Activated CD4-positive, alpha-beta T cell treated with anti-CD3 and anti-CD28 coated beads, Interleukin-2, amount 50 U/mL, for 16 hours (primary cell): ENCODE results near the gene SMARCC1.

Source experiments
- DNase-seq: peaks from one replicate; pipeline ENCODE4 v3.0.0-alpha.2; 2020

The SMARCC1 gene

DNA sequence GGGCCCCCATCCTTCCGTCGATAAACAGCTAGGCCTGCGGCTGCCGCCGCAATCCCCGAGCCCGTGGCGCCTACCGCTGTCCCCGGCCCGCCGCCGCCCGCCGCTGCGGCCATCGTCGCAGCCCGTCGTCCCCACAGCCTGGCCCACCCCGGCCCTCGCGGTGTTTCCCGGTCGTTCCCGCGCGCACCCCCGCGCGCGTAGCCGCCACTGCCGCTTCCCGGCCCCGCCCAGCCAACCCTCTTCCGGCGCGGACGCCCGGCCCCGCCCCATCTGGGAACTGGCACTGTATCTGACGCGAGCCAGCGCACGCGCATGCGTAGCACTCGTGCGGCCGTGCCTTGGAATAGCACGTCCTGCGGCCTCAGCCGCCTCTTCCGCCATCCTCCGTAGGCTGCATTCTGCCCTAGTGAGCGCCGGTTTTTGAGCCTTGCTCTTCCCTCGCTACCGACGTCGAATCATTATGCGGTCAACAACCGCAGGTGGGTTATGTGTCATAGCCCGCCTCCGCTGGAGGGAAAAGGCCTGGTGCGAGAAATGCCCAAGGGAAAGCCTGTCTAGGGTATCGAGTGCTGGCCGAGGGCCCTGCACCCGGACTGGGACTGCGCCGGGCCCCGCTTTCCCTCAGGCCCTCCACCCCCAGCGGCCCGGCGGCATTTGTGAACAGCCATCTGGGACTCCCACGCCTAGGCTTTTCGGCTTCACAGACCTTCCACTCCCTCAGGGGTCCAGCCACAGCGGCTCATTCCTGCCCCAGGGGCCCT is at the start of gene SMARCC1:
SMARCC1 (minus strand) TSS at position 209 of the 761 bp plus-strand sequence; CDS start at position 113, 96 bp downstream.
- peak; percentile 99 for DNase-seq

DNA sequence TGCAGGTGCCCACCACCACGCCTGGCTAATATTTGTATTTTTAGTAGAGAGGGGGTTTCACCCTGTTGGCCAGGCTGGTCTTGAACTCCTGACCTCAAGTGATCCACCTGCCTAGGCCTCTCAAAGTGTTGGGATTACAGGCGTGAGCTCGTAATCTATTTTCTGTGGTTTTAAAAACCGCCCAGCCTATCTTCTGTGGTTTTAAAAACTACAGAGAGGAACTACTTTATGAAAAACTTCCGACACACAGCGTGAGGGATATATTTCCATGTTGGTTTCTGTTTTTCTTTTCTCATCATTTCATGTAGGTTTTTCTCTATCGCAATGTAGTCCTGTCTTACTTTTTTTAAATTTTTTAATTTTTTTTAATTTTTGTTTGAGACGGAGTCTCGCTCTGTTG is 47.8 kb upstream of the SMARCC1 start:
- DNase-seq: peak; percentile 14

- DNase-seq: no peak
Measured at GRCh38 chr3:47825590-47825989, 43.9 kb upstream of the SMARCC1 start.

DNA sequence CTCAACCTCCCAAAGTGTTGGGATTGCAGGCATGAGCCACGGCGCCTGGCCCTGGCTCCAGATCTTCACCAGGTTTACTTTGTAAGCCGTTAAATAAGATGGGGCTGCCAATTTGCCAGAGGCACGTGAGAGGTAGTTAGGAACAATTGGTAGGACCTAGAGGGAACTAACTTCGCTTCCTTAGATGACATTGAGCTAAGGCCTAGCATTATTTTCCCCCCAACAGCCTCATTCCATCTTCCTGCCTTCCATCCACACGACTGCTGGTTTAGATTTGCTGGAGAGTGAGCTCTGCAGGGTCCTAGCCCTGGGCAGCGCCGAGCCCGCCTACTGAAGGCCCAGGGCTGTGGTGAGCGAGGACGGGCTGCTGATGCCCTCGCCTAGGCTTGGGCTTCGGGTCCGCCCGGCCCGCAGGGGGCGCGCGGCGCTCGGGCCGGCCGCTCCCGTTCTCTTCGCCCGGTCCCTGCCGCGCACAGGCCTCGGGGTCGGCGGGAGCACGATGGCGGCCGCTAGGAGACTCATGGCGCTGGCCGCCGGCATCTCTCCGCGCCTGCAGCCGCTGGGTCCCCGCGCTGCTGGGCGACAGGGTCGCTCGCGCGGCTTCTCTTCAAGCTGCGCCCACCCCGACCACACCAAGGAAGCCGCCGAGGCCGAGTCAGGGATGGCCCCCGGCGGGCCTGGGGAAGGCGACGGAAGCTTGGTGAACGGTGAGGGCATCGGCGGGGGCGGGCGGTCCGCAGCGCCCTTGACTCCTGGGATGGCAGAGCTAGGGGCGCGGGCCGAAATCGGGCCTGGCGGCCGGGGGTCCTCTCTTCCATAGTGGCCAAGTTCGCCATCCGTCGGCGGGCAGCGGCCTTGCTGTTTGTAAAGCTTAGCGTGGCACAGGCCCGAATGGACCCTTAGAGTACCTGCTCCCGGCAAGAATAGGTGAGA is 43.1 kb upstream of the SMARCC1 start:
- peak; percentile 84 for DNase-seq

DNA sequence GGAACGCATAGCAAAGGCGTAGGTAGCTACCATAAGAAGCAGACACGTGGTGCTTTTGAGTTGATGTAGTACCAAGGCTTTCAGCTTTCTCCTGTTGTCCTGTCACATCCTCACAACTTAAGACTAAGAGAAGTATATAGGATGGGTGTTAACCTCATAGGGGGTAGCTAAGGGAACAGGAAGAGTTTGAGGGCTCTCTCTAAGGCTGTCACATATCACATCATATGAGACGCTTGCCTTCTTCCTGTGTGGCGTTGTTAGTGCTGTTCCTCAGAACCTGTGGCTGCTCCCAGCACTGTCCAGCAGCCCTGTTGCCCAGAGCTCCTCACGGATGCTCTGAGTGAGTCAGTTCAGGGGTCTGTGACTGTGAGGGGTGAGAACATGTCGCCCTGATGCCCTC is 35.9 kb upstream of the SMARCC1 start:
- DNase-seq: no peak

DNA sequence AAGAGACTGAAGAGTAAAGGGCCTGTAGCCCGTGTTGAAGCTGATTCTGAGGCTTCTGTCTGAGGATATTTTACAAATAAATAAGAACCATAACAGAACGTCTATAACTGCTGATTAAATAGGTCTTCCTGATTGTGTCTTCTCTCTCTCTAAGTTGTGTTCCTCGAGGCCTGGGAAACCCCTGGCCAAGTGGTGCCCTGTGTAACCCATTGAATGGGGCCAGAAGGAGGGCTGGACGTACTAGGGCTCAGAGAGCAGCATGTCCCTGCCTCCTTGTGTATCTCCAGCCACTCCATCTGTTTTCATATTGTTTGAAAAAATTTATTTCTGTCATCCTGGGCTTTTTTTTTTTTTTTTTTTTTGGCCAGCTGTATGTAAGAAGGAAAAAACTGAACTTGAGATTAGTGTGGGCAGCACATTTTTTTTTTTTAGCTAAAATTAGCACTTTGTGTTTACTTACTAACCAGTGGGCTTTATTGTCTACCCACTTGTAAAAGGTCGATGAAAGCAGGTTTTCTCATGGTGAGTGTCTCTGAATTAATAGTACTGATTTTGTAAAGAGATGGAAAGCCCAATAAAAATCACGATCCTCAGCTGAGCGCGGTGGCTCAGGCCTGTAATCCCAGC is 32.0 kb upstream of the SMARCC1 start:
- no peak for DNase-seq

- no peak for DNase-seq
Measured at GRCh38 chr3:47804577-47804976, 22.9 kb upstream of the SMARCC1 start.

DNA sequence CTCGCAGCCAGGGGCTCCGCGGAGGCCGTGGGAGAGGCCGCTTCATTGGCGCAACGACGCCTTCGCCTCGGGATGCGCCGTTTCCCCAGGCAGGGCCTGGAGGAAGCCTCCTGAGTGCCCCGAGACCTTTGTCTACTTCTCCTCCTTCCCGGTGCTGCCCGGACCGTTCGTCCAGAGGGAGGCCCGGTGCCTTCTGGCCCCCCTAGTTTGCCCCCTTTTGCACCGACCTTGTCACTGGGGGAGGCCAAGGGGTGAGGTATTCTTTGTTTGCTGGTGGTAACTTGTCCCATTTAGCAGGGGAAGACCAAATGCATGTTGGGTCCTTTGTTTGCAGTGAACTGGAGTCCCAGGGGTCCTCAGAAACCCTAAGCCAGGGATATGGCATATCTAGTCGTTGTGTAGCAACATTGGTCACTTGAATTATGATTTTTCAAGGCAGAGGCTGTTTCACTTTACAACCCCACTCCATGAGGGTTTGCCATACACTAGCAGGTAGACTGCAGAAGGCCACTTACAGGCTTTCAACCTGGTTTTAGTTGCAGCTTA is 21.9 kb upstream of the SMARCC1 start:
- DNase-seq: no peak

- peak; percentile 88 for DNase-seq
Measured at GRCh38 chr3:47802734-47803479, 21.2 kb upstream of the SMARCC1 start, which contains the start of gene DHX30. TSS of gene DHX30 (plus strand) at chr3:47803138. CDS start at chr3:47810684, 7,546 bp downstream.

GRCh38 chr3:47799733-47800132 is 18.0 kb upstream of the SMARCC1 start:
- peak; percentile 12 for DNase-seq

GRCh38 chr3:47794544-47794943 is 12.9 kb upstream of the SMARCC1 start:
- DNase-seq: no peak

- no peak for DNase-seq
Measured at GRCh38 chr3:47792699-47793098, 11.0 kb upstream of the SMARCC1 start.

DNA sequence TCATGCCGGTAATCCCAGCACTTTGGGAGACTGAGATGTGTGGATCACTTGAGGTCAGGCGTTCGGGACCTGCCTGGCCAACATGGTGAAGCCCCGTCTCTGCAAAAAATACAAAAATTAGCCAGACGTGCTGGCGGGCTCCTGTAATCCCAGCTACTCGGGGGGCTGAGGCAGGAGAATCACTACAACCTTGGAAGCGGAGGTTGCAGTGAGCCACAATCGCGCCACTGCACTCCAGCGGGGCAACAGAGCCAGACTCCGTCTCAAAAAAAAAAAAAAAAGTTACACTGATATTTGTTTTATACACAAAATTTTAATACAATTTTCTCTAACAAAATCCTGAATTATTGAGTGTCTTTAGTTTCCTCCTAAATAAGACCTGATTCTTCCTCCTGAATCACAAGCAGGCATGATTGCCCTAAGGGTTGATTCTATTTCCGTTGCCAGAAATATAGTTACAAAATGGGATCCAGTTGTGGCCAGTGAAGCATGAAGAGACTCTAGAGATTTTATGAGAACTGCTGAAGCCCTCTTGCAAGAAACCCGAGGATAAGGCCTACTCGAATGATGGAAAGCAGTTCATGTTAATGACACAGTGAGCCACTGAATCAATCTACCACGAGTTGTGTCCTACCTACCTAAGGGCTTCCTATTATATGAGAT is 9.6 kb upstream of the SMARCC1 start:
- no peak for DNase-seq

DNA sequence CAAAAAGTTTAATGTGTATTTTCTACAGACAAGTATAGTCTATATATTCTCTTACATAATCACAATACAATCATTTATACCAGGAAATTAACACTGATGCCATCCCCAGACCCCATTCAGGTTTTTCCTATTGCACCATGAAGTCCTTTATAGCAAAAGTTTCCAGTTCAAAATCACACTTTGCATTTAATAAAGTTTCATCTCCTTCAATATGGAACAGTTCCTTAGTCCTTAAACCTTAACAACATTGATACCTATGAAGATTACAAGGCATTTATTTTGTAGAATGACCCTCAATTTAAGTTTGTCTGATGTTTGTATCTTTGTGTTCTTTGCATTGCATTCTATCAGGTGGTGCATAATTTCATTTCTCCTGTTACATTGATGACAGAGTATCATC is 2.0 kb upstream of the SMARCC1 start:
- no peak for DNase-seq

DNA sequence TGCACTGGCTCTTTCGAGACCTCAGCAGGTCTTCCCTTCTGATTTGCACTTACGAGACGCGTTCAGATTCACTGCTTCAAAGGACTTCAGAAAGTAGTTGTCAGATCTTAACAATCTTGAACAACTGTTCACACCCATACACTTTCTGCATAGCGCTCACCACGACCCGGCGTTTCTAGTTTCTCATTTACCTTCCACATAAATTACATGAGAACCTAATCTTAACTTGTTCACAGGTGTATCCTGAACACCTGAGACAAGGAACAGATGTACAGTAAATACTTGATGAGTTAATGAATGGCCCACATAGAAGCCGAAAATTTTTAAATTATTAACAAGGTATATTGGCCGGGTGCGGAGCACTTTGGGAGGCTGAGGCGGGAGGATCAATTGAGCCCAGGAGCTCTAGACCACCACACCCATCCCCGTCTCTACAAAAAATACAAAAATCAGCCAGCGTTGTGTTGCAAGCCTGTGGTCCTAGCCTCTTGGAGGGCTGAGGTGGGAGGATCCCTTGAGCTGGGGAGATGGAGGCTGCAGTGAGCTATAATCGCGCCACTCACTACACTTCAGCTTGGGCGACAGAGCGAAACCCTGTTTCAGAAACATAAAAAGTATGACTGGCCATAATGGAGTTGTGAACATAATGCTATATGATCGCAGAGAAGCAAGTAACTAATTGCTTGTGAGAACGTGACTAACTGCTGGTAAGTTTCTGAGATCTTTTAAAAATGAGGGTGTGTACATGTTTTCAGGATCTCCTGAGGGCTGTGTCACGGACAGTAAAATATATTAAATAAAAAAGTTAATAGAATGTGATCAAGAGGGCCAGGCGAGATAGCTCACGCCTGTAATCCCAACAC is 984 bp upstream of the SMARCC1 start:
- DNase-seq: no peak

DNA sequence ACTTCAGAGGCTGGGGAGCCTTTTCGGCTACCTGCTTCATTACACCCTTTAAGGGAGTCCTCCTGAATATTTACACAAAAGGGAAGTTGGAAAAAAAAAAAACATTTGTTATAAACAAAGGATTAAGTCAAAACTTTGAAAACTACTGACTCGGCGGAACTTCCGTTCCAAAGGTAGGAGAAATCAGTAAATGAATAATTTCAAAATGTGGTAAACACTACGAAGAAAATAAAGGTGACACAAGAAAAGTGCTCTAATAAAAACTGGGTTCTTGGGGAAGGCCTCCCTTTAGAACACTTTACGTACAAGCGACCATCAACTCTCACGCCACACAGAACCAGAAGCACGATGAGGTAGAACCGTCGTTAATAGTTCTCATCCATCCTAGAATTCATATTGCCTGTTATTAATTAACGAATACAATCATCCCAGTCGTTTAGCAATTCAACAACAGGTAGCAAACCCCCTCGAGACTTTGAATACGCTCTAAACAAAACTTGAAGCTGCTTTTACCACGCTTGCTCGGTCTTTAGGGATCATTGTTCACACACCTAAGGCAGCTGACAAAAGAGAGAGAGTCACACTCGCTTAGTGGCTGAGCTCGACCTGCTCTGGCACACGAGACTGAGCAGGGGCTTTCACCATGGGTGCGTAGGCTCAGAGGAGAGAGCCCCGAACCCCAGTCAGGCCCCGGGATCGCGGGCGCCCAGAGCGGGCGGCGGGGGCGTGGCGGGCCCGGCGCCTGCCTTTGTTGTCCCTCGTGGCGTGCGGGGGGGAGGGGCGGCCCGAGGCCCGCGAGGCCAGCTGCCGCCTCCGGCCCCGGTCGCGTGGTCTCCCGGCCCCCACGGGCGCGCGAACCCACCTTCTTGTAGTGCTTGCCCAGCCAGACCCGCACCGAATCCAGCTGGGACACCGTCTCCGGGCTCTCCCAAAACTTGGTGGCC is 680 bp downstream of the SMARCC1 start:
- DNase-seq: peak; percentile 60

- no peak for DNase-seq
Measured at GRCh38 chr3:47778746-47779145, 2.9 kb downstream of the SMARCC1 start.

DNA sequence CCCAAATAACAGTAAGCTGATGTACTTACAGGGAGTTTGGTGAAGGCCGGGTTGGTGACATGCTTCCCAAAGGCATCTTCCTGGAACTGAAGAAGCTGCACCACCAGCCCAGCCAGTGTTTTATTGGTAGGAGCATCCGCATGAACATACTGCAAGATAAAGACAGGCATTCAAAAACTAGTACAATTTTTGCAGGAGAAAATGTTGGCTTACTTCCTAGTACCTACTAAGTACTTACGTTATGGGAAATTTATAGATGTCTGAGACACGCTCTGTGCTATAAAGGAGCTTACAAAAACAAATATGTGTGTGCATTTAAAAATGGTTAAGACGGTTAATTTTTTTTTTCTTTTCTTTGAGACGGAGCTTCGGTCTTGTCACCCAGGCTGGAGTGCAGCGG is 8.9 kb downstream of the SMARCC1 start:
- no peak for DNase-seq

- no peak for DNase-seq
Measured at GRCh38 chr3:47772047-47772446, 9.6 kb downstream of the SMARCC1 start.

DNA sequence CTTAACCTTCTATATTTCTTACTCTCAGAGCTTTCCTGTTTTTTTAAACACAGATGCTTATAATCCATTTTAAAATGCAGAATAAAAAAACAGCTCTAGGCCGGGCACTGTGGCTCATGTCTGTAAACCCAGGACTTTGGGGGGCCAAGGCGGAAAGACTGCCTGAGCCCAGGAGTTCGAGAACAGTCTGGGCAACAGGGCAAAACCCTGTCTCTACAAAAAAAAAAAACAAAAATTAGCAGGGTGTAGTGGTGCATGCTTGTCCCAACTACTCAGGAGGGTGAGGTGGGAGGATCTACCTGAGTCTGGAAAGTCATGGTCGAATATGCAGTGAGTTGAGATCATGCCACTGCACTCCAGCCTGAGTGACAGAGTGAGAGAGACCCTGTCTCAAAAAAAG is 15.5 kb downstream of the SMARCC1 start:
- no peak for DNase-seq
